ENCODE measurements around the gene GAK. TPM values are rescaled to one million over a fixed set of nuclear protein-coding genes. Genes with fewer than 3 reads are reported as not detected.

The GAK gene
- total RNA-seq, 1 experiment from 2014 or later: 67.2 TPM

DNA sequence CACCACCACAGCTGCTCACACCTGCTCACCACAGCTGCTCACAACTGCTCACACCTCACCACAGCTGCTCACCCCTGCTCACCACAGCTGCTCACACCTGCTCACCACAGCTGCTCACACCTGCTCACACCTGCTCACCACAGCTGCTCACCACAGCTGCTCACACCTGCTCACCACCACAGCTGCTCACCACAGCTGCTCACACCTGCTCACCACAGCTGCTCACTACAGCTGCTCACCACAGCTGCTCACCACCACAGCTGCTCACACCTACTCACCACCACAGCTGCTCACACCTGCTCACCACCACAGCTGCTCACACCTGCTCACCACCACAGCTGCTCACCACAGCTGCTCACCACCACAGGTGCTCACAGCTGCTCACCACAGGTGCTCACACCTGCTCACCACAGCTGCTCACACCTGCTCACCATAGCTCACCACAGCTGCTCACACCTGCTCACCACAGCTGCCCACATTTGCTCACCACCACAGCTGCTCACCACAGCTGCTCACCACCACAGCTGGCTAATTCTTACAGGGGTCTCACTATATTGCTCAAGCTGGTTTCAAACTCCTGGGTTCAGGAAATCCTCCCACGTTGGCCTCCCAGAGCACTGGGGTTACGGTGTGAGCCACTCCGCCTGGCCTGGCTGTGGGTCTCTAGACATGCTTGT, 75.8 kb downstream of the GAK start:
- no peak for DNase-seq (ENCODE audit: extremely low read depth, low read depth)

GRCh38 chr4:855880-856224, 76.3 kb downstream of the GAK start:
- DNase-seq (ENCODE audit: extremely low read depth, low read depth): no peak

DNA sequence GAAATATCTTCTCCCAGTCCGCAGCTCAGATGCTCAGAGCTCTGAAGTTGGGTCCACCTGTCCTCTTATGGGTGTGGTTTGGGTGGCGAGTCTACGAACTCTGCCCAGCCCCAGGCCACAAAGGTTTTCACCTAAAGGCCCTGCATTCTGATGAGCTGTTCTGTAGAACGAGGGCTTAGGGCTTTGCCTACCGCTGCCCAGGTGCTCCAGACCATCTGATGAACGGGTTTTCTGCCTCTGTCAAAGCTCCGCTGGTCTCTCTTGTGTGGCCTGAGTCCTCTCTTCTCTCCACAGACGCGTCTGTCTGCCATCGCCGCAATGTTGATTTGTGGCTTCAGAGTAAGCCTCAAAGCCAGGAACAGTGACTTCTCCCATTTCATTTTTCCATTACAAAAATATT, 77.8 kb downstream of the GAK start:
- DNase-seq (ENCODE audit: extremely low read depth, low read depth): no peak

- no peak for DNase-seq (ENCODE audit: extremely low read depth, low read depth)
Measured at GRCh38 chr4:853416-853781, 78.7 kb downstream of the GAK start.

DNA sequence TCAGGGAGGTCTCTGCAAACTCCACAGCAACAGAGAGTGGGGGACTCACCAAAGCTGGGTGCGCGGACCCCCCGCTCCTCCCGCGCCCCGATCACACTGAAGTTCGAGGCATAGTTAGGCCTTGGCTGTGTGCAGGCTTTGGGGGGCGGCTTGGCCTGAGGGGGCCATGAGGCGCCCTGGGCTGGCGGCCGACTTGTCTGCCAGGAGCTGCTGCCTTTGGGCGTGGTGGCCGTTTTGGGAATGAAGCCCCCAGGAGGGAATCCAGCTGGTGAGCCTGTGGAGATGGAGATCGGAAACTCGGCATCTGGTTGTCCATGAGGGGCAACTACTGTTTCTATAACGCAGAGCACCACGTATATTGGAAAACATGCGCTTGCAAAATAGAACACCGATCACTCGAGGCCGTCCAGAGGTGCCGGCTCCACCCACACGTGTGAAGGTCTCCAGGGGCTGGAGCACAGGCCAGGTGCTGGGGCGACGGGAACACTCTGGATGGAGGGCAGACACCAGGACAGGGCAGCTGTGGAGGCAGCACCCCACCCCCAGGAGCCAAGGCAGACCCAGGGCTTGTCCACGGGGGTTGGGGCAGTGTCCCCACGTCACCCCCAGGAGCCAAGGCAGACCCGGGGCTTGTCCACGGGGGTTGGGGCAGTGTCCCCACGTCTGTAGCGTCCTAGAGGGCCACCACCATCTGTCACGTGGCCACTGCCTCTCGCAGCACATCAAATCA, 80.2 kb downstream of the GAK start:
- no peak for DNase-seq (ENCODE audit: extremely low read depth, low read depth)

GRCh38 chr4:850323-850945, 81.7 kb downstream of the GAK start:
- no peak for DNase-seq (ENCODE audit: extremely low read depth, low read depth)

- no peak for DNase-seq (ENCODE audit: extremely low read depth, low read depth)
Measured at GRCh38 chr4:849478-850175, 82.5 kb downstream of the GAK start.

DNA sequence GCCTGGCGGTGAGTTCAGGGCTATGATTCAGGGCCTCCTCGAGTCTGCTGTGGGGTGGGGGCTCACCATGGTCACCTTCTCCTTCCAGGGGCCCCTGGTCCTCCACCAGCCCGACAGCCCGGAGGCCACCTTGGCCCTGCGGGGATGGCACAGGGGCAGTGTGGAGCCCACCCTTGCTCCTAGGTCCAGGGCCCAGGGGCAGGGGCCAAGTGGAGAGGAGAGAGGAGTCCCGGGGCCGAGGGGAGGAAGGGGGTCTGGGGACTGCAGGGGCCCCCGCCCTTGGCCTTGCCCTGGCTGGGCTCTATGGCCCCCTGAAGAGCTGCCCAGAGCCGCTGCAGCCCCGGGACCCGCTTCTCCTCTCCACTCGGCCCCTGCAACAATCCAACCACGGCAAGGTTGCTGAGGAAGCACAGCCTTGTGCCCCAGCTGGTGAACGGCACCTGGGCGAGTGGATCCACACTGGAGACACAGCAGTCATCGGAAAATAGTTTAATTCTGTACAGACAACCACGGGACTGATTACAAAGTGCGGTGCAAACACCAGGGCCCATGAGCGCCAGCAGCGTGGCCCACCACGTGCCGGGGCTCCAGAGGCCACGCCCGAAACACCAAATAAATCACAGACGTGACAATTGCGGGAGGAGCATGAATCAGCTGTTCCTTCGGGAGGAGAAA, 83.2 kb downstream of the GAK start:
- DNase-seq (ENCODE audit: extremely low read depth, low read depth): no peak

DNA sequence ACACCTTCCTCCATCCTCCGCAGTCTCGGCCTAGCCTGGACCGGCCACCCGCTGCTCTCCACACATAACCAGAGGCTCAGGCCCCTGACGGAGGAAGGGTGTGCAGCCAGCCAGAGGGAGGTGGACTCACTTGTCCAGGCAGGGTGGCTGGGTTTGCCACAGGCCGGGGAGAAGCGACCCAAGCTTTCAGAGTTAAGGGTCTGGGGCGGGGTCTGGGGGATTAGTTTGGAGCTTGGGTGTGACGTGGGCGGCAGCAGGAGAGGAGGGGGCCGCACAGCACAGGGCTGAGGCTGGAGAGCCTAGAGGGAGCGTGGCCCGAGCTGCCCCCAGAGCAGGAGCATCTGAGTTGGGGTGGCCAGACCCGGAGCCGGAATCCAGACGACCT, 83.8 kb downstream of the GAK start:
- no peak for DNase-seq (ENCODE audit: extremely low read depth, low read depth)

DNA sequence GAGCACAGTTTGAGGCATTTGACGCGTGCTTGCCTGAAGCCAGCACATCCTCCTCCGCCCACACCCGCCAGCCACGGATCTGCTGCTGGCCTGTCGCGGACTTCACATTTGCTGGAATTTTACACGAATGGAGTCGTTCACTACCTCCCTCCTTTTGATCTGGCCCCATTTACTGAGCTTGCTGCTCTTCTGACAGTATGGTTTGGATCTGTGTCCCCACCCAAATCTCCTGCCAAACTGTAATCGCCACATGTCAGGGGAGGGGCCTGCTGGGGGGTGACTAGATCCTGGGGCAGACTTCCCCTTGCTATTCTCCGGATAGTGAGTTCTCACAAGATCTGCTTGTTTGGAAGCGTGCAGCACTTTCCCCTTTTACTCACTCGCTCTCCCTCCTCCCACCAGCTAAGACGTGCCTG, 86.3 kb downstream of the GAK start:
- no peak for DNase-seq (ENCODE audit: extremely low read depth, low read depth)

DNA sequence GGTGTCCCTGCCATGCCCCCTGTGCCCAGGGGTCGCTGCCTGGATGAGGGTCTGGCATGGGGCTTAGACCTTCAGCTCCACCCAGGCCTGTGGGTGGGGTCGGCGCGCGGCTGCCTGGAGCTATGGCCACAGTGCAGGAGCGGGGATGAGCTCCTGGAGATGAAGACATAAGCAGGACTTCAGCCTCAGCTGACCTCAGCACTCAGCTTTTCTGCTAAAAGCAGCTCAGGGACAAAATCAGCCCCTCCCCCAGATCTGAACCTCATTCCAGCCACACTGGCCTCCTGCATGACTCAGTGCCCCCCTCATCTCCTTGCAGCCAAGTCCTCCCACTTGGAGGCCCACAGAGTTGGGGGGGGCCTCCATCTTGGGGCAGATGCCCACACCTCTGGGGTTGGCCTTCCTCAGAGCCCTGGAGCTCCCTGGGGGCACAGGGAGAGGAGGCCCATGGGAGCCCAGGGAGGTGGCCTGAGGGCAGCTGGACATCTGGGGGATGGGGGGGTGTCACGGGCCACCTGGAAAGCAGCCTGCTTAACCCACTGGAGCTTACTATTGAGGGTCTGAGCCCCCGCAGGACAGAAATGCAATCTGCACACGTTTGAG, 86.8 kb downstream of the GAK start:
- no peak for DNase-seq (ENCODE audit: extremely low read depth, low read depth)

DNA sequence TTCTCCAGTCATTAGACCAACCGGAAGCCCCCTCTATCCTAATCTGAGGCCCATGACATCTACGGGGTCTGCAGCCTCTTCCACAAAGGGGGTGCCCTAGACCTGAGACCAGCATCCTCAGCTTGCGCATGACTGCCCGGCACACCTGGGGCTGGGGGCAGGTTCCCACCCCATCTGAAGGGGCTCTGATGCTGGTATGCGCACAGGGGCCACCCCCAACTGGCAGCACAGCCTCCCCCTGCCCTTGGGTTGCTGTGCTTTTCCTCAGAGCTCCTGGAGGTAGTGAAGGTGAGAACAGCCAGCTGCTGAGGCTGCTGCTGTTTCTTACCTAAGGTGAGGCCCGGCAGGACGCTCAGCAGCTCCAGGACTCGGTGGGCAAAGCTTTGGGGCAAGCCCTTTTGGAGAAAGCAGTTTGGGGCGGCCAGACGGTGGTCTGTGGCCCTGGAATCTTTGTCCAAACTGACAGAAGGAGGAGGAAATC, 87.3 kb downstream of the GAK start:
- DNase-seq (ENCODE audit: extremely low read depth, low read depth): no peak

DNA sequence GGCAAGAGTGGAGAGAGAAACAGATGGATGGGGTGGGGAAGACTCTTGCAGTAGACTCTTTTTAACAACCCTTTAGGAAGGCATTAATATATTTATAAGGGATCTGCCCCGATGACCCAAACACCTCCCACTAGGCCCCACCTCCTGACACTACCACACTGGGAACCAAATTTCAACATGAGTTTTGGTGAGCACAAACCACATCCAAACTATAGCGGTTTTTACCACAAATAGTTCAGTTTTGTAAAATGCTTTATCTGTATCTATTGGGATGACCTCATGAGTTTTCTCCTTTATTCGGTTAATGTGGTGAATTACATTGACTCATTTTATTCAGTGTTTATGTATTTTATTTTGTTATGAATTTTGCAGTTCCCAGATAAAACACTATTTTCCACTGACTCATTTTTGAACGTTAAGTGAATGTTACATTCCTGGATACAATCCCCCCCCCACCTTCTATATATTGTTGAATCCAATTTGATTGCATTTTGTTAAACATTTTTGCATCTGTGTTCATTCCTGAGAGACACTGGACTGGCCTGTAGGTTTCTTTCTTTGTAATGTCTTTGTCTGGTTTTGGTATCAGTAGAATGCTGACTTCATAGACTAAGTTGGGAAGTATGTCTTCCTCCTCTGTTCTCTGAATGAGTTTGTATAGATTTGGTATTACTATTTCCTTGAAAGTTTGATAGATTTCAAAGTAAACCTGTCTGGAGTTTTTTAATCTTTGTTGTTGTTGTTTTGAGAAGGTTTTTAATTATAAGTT, 92.3 kb downstream of the GAK start:
- DNase-seq (ENCODE audit: extremely low read depth, low read depth): no peak

DNA sequence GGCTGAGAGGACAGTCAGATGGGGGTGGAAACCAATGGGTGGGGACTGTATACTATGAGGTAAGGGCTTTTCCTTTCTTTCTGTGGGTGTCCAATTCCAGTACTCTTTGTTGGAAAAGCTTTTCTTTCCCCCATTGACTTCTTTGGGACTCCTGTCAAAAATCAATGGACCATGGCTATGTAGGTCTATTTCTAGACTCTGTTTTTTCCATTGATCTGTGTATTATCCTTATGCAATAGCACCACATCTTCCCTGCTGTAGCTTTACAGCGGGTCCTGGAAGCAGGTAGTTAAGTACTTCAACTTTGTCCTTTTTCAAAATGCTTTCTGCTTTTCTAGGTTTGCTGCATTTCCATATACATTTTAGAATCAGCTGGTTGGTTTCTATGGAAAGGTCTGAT, 94.3 kb downstream of the GAK start:
- no peak for DNase-seq (ENCODE audit: extremely low read depth, low read depth)

DNA sequence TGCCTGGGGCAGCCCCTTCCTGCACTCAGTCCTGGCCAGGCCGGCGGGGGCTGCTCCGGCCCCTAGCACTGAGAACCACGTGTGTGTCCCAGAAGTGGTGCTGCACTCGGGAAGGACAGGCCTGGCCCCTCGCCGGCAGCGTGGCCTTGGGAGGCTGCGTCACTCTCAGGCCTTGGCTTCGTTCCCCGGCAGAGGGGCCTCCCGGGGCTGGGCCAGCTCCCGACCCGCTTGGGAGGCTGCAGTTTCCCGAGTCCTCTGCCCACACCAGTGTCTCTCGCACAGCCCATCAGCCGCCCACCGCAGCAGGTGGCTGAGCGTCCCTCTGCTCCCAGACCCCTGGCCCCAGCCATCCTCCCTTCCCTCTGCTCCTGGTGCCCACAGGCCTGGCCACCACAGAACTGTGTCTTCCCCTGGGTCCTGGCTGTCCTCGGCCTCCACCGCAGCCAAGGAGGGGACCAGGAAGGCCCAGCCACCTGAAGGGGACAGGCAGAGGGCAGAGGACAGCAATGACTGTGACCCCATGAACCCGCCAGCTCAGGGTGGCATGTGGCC, 95.3 kb downstream of the GAK start:
- no peak for DNase-seq (ENCODE audit: extremely low read depth, low read depth)

DNA sequence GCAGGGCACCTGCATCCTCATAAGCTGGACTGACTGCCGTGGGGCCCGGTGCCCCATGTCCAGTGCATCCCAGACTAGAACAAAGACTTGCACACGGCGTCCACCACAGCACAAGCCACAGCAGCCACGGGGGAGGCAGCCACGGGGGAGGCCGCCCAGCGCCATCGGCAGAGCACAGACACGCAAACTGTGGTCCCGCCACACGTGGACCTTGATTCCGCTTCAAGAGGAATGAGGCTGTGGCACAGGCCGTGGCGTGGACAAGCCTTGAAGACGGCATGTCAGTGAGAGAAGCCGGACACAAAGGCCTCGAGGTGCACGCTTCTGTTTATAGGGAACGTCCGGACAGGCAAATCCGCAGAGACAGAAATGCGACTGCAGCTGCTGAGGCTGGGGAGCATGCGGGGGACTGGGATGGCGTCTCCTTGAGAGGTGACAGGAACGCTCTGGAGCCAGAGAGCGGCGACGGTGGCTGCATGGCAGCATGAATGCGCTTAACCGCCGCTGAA, 96.1 kb downstream of the GAK start:
- DNase-seq (ENCODE audit: extremely low read depth, low read depth): no peak

DNA sequence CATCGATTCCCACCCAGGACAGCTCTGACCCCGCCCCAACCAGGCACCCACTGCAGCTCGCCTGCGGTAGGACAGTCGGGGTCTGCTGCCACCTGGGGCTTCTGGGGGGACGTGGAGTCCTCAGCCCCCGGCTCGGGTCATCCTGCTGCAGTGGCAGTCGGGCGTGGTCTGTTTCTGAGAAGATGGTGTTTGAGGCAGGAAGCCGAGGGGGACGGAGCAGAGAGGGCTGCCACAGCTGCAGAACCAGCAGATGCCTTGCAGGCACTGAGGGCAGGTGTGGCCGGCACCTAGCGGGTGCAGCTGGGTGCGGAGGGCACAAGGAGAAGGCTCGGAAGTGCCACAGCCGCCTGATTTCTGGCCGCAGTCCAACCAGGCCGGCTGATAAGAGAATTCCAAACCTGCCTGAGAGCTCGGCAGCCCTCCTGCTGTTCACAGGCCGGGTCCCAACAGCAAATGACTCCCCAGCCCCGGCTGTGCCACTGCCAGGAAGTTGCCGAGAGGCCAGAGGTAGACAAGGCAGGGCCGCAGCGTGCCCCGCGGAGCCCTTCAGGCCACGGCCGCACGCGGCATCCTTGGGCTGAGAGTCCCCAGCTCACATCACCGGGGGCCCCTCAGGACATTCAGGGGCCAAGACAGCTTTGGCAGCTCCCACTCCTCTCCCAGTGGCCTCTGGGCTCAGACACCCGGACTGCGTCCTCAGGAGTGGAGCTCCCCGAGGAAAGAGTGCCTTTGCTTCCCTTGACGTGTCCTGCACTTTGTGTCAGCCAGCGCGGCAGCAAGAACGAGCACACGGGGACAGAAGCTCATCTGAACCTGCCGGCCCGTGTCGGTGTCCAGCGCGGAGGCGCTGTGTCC, 96.7 kb downstream of the GAK start:
- no peak for DNase-seq (ENCODE audit: extremely low read depth, low read depth)

All from NCI-H460 (cell line).